HG02840 (cell line): ENCODE results near the gene C5orf47.

ENCODE experiments used
- ATAC-seq: cut with Tn5 transposase; IDR thresholded peaks from one replicate; pipeline ENCODE4 v1.9.1; 2021; ENCODE audit warnings: mild to moderate bottlenecking, moderate library complexity, moderate number of reproducible peaks; ENCODE audit not compliant: unreplicated experiment, low FRiP score

C5orf47 gene

DNA sequence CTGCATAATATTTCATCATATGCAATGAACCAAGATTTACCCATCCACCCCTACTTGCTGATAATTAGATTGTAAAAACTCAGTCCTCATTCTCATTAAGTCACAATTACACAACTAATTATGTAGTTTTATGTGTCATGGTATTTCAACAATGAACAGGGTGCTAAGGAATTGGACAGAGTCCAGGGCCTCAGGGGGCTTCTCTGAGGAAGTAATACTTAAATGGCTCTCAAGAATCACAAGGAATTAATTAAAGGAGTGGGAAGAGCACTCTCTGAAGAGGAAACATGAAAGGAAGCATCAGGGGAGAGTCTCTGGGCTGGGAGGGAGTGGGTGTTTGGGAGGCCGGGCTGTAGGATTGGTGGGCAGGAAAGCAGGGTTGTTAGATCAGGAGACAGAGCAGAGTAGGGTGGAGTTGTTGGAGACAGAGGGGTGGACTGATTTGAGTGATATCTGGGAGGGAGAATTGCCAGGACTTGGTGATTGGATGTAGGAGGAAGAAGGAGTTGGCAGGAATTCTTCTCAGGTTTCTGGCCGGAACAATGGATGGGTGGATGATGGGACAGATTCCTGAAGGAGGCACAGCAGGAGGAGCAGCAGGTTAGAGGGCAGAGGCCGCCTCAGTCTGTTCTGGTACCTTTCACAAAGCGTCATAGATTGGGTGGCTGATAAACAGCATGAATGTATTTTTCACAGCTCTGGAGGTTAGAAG, 33.6 kb downstream of the C5orf47 start:
- ATAC-seq, result no peak

DNA sequence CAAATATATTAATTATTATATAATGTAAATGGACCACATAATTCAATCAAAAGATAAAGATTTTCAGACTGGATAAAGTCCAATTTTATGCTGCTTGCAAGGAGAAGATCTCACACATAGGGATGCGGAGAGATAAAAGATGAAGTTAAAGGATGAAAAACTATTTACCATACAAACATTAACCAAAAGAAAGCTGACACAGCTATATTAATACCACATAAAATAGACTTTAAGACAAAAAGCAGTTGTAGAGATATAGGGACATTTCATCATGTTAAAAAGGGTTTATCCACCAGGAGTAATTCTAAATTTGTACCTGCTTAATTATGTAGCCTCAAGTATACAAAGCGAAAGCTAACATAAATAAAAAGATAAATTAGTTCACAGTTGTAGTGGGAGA, 41.3 kb downstream of the C5orf47 start:
- no peak for ATAC-seq

DNA sequence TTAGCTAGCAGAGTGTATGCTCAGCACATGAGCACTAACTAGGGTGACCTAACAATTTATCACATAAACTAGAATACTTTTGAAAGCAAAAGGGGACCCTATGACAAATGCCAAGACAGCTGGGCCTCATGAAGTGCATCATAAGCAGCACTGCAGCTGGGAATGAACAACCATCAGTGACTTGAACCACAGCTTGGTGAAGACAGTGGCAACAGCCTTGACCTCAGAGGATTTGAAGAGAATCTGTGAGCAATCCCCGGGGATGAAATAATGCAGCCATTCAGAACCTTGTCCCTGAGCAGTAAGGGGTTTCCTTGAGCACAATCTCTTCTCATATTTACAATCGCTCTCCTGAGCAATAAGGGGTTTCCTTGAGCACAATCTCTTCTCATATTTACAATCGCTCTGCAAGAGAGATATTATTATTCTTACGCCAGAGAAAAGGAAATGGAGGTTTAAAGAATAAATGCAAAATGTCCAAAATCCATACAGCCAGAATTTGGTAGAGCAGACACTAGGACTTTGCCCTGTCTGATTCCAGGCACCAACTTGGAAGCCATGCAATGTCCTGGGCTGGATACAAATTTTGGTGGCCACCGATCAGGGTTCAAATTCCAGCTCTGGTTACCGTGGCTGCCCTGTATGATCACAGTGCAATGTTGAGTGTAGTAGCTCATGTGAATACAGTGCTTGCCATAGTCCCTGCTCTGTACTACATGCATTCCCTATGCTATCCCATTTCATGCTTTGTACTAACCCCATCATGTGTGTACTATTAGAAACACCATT, 55.7 kb downstream of the C5orf47 start:
- no peak for ATAC-seq

DNA sequence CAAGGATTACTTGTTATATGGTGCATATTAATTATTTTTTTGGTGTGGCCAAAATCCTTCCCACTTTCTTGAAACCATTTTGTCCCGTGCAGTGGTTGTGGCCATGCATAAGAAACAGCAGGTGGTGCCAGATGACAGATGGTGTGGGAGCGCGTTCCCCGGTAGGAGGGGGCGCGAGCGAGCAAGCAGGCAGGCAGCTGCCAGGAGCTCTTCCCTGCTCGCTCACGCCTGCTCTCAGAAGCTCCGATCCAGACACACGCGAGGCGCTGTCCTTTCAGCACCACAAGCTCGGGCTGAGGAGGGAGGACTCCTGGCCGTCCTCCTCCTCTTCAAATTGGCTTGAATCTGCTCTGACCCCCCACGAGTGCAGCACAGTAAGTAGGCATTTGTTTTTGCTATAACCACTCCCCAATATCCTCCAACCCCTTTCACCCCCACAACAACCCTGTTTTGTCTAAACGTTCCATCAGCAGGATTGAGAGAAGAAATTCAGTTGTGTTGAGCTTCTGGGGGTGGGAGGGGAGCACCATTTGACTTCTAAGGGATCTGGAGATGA, 56.6 kb downstream of the C5orf47 start, which contains the start of gene NSG2:
Gene NSG2 (plus strand): TSS at position 237 of the 556 bp plus-strand sequence. CDS start 1,050 bp downstream, outside the sequence.
- no peak for ATAC-seq

DNA sequence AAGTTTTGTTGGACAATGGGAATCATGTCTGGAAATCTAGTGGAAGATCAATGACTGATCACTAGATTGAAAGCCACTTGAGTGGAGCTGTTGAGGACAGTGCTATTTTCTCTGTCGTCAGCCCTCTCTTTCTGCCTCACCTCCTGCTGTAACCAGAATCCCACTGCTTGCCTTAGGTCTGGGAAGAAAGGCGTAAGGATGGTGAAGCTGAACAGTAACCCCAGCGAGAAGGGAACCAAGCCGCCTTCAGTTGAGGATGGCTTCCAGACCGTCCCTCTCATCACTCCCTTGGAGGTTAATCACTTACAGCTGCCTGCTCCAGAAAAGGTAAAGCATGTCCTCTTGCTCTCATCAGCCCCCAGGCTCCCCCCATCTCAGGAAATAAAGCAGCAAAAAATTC, 57.6 kb downstream of the C5orf47 start:
- no peak for ATAC-seq

DNA sequence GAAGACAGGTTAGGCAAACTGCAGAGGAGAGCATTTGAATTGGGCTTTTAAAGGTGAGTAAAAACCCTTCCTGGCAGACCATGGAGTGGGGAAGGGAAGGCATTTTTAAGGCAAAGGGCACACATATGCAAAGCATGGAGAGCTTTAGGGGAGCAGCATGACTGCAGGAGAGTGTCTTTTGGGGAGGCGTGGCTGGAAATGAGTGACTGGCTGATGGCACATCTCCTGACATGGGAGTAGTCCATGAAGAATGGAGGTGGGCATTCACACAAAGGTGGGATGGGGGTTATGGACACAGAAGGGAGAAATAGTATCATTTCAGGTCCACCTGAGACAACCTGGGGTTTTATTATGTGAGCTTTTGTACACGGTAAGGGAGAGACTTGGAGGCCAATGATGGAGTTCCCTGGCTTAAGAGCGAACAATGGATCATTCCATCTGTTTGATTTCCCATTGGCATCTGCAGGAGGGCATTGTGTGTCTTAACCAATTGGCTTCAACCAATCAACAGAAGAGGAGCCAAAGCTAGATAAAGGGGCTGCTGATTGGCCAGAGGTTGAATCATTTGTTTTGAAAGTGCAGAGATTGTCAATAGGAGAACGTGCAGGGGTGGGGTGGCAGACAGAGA, 58.6 kb downstream of the C5orf47 start:
- ATAC-seq, result no peak

DNA sequence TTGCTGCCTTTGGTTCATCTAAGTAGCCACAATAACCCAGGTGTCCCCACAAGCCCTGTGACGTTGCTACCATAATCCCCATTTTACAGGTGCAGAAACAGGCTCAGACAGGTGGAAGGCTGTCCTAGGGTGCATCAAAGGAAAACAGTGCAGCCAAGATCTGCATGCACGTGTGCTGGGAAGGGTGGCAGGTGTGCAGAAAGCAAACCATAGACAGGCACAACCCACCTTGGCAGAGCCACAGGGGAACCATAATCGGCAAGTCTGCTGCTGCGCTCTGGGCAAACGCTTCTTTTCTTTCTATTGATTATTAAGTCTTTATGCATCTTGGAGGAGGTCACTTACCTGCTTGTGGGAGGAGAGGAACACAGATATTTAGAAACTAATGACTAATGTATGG, 63.7 kb downstream of the C5orf47 start:
- ATAC-seq, result no peak

DNA sequence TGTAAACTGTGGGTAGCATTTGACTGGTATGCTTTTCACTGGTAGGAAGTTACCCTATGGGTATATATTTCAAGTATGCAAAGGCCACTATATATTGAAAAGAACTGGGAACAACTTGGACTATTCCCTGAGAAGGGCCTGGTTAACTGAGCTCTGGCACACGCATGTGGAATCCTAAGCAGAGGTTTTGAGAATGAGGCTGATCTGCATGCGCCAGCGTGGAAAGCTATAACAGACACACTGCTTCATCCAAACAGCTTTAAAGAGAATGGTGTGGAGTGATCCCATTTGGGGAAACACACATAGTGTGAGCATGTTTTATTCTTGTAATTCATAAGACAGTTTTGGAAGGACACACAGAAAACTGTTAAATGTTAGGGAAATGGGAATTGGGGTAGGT, 64.9 kb downstream of the C5orf47 start:
- no peak for ATAC-seq
